Measurements from ENCODE around the gene HLA-DRB1. TPM values are rescaled to one million over a fixed set of nuclear protein-coding genes. Genes with fewer than 3 reads are reported as not detected.

Gene HLA-DRB1
- total RNA-seq, 1 donor from 2014 or later, result 0.34 TPM

DNA sequence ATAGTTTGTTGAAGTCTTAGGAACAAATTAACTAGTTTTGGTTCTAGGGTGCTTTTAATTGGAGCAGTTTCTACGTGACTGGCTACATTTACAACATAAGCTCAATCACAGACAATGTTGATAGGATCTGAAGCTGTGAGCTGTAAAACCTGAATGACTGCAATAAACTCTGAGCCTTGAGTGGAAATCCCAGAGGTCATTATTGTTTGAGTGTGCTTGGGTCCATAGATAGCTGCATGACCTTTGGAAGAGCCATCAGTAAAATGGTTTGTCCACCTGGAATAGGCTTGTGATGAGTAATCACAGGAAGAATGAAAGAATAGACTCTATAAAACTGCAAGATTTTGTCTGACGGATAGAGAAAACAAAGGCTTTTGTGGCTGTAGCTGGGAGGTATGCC lies 26.7 kb downstream of the HLA-DRB1 start:
- Mint-ChIP-seq H3K27ac (ENCODE audit: unreplicated experiment) (no peak overlapping the region), H3K4me1 (ENCODE audit: low read depth, unreplicated experiment) (no peaks in the 10 kb centered on the region)
- TF ChIP-seq, protein P1, sequence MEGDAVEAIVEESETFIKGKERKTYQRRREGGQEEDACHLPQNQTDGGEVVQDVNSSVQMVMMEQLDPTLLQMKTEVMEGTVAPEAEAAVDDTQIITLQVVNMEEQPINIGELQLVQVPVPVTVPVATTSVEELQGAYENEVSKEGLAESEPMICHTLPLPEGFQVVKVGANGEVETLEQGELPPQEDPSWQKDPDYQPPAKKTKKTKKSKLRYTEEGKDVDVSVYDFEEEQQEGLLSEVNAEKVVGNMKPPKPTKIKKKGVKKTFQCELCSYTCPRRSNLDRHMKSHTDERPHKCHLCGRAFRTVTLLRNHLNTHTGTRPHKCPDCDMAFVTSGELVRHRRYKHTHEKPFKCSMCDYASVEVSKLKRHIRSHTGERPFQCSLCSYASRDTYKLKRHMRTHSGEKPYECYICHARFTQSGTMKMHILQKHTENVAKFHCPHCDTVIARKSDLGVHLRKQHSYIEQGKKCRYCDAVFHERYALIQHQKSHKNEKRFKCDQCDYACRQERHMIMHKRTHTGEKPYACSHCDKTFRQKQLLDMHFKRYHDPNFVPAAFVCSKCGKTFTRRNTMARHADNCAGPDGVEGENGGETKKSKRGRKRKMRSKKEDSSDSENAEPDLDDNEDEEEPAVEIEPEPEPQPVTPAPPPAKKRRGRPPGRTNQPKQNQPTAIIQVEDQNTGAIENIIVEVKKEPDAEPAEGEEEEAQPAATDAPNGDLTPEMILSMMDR (IDR thresholded peaks at IDR 0.05; ENCODE audit: partially characterized antibody, unreplicated experiment), result no peak

DNA sequence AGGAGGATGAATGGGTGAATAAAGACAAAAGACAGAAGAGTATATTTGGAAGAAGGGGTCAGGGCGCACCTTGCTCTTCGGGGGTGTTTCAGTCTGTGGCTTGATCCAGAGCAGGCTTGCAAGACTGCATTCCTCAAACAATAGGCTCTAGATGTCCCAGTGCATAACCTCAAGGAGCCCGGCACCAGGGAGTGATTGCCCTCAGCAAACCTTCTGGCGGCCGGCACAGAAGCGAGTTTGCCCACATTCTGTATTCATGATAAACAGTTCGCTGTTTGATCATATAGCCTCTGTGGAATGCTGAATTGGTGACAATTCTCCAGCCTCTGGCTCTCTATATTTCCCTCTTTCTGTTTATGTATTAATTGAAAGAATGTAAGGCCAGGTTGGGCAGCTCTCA lies 29.9 kb downstream of the HLA-DRB1 start:
- Mint-ChIP-seq H3K27me3 (ENCODE audit: unreplicated experiment) (peaks cover 4% of the 10 kb centered on the region), H3K36me3 (ENCODE audit: unreplicated experiment) (no peaks in the 10 kb centered on the region), H3K4me3 (ENCODE audit: unreplicated experiment) (no peak overlapping the region), H3K4me1 (ENCODE audit: low read depth, unreplicated experiment) (no peaks in the 10 kb centered on the region), H3K9me3 (ENCODE audit: unreplicated experiment) (peaks cover 1% of the 10 kb centered on the region), H3K27ac (ENCODE audit: unreplicated experiment) (no peak overlapping the region)
- no peak for DNase-seq
- TF ChIP-seq, protein P1 (IDR thresholded peaks at IDR 0.05; ENCODE audit: partially characterized antibody, unreplicated experiment), result no peak

More for the DNA sequence above, 26.7 kb downstream of the HLA-DRB1 start:
- Mint-ChIP-seq H3K4me3 (ENCODE audit: unreplicated experiment) (no peak overlapping the region), H3K9me3 (ENCODE audit: unreplicated experiment) (peaks cover 1% of the 10 kb centered on the region), H3K36me3 (ENCODE audit: unreplicated experiment) (no peaks in the 10 kb centered on the region), H3K27me3 (ENCODE audit: unreplicated experiment) (peaks cover 2% of the 10 kb centered on the region)
- DNase-seq, result no peak

- TF ChIP-seq, protein P1 (IDR thresholded peaks at IDR 0.05; ENCODE audit: partially characterized antibody, unreplicated experiment), result no peak
- Mint-ChIP-seq H3K4me3 (ENCODE audit: unreplicated experiment) (peak overlapping the region; percentile 87), H3K27ac (ENCODE audit: unreplicated experiment) (no peak overlapping the region), H3K9me3 (ENCODE audit: unreplicated experiment) (peaks cover 3% of the 10 kb centered on the region), H3K27me3 (ENCODE audit: unreplicated experiment) (peaks cover 4% of the 10 kb centered on the region), H3K4me1 (ENCODE audit: low read depth, unreplicated experiment) (no peaks in the 10 kb centered on the region), H3K36me3 (ENCODE audit: unreplicated experiment) (no peaks in the 10 kb centered on the region)
- DNase-seq, result no peak
These were observed 31.1 kb downstream of the HLA-DRB1 start for GRCh38 chr6:32558426-32559057.

- peaks cover 6% of the 10 kb centered on the region for H3K27me3 Mint-ChIP-seq (ENCODE audit: unreplicated experiment)
- no peak for DNase-seq
These were observed 35.3 kb downstream of the HLA-DRB1 start for GRCh38 chr6:32554116-32554965.

More at GRCh38 chr6:32554116-32554965, 35.3 kb downstream of the HLA-DRB1 start:
- Mint-ChIP-seq H3K9me3 (ENCODE audit: unreplicated experiment) (peaks cover 3% of the 10 kb centered on the region), H3K36me3 (ENCODE audit: unreplicated experiment) (no peaks in the 10 kb centered on the region), H3K4me3 (ENCODE audit: unreplicated experiment) (no peak overlapping the region), H3K4me1 (ENCODE audit: low read depth, unreplicated experiment) (no peaks in the 10 kb centered on the region), H3K27ac (ENCODE audit: unreplicated experiment) (no peak overlapping the region)
- TF ChIP-seq, protein P1 (IDR thresholded peaks at IDR 0.05; ENCODE audit: partially characterized antibody, unreplicated experiment), result no peak
